Kidney (tissue), 14 donors: ENCODE measurements around the gene PCDHGA5. TPM values are rescaled to one million over a fixed set of nuclear protein-coding genes. Genes with fewer than 3 reads are reported as not detected.
A peak's percentile ranks its signal among the peaks of the same experiment; 100 is the strongest.
"Not testable (repeated sequence)": the region's sequence is repeated elsewhere in the genome, so short reads cannot be mapped to it uniquely, and the experiment has no call there.

Experiments
- DNase-seq, 5 donors: peaks; one replicate each; pipeline ENCODE4 v3.0.0-alpha.2; 2013 to 2020
- FAIRE-seq: peaks from 2 replicates; lab custom pipeline; 2012; peaks lifted over from hg19 to GRCh38; lab: Jason Lieb, UNC
- H3K27ac ChIP-seq, 2 donors: one replicate each; pipeline ENCODE4 v1.7.0; 2013; ENCODE audit warnings: low read depth in 2 of 2, low read length in 2 of 2, inconsistent platforms in 1 of 2
- H3K27me3 ChIP-seq: one replicate; pipeline ENCODE4 v1.7.1; 2013; ENCODE audit warnings: low read length, inconsistent platforms; ENCODE audit not compliant: control insufficient read depth, insufficient read depth
- H3K36me3 ChIP-seq, 3 donors: one replicate each; pipeline versions ENCODE4 v1.7.0 to v1.7.1; 2013; ENCODE audit warnings: low read length in 3 of 3, control low read depth in 1 of 3, inconsistent platforms in 1 of 3; ENCODE audit not compliant: insufficient read depth in 3 of 3, control insufficient read depth in 2 of 3
- H3K4me1 ChIP-seq, 3 donors: one replicate each; pipeline versions ENCODE4 v1.7.0 to v1.7.1; 2013; ENCODE audit warnings: low read length in 3 of 3, inconsistent platforms in 1 of 3, low read depth in 1 of 3; ENCODE audit not compliant: control insufficient read depth in 2 of 3, insufficient read depth in 2 of 3
- H3K4me3 ChIP-seq, 3 donors: one replicate each; pipeline versions ENCODE4 v1.7.0 to v1.8.1; 2013; ENCODE audit warnings: low read length in 3 of 3, control low read depth in 1 of 3, inconsistent platforms in 1 of 3
- H3K9ac ChIP-seq, 3 donors: one replicate each; pipeline versions ENCODE4 v1.7.0 to v1.7.1; 2013; ENCODE audit warnings: low read length in 3 of 3, control low read depth in 1 of 3, inconsistent platforms in 1 of 3
- H3K9me3 ChIP-seq, 3 donors: one replicate each; pipeline versions ENCODE4 v1.7.0 to v1.7.1; 2013; ENCODE audit warnings: low read length in 3 of 3, control low read depth in 1 of 3, inconsistent platforms in 1 of 3; ENCODE audit not compliant: control insufficient read depth in 2 of 3, insufficient read depth in 1 of 3
- CTCF ChIP-seq: IDR thresholded peaks from 3 replicates; pipeline ENCODE4 v1.5.1; 2012; ENCODE audit warnings: mild to moderate bottlenecking, moderate library complexity, borderline replicate concordance; ENCODE audit not compliant: insufficient read depth; ENCODE audit errors: extremely low read depth
- intact Hi-C: fragments of 100-400 bp; cut with DNase I; formaldehyde crosslinking; loops from one replicate; pipeline ENCODE4 v1.11.1; 2022
- polyA plus RNA-seq: library from polyadenylated mRNA; stranded (reverse); fragments of 350-450 nt; fragmentation: Illumina TruSeq; extraction: RNeasy Lipid Tissue Mini Kit (QIAGEN cat#74804); gene quantifications from one replicate; pipeline ENCODE4 v1.2.3, GENCODE V29; 2014; ENCODE audit warnings: low read depth, low replicate concordance; ENCODE audit not compliant: insufficient read depth
- total RNA-seq: library from RNA; stranded (reverse); fragmentation: NEBNext Ultra II Directional; extraction: Animal tissue kit (Norgen Biotek cat#: 25700); gene quantifications from one replicate; pipeline ENCODE4 v1.2.1, GENCODE V29; 2021
- donor health status: control.
- donor health status: control.
- donor health status: control.
- donor health status: control.
- donor health status: control.
- donor health status: DM: yes; HTN: yes; CAD: no.
- donor health status: Normal renal cell carcinoma (clear cell type).

The PCDHGA5 gene
- total and polyA plus RNA-seq, 2 donors from 2014 or later, result 2.8 TPM; not detected in 1

GRCh38 chr5:141387557-141388311 is 23.8 kb downstream of the PCDHGA5 start, which contains the start of gene PCDHGB4:
Gene PCDHGB4, plus strand, starts transcription at chr5:141387698. Its CDS starts 187 bp downstream, at chr5:141387885.
- DNase-seq, result peak in 3 of 5 donors; percentile 29 to 48 (median 33)
- intact Hi-C loops, H3K27me3 ChIP-seq: not testable (repeated sequence)

GRCh38 chr5:141388661-141389060 is 24.7 kb downstream of the PCDHGA5 start:
- Histone ChIP-seq H3K9ac (no peak overlapping the region), H3K27me3 (no peaks in the 10 kb centered on the region), H3K4me1 (no peaks in the 10 kb centered on the region), H3K27ac (no peak overlapping the region), H3K36me3 (no peaks in the 10 kb centered on the region), H3K9me3 (peaks cover 4 to 84% (median 19%) of the 10 kb centered on the region in 3 donors), H3K4me3 (peak overlapping the region in 2 of 3 donors; percentile 23 to 25)
- TF ChIP-seq CTCF, result no peak
- intact Hi-C loops, result no loop called here
- DNase-seq, result no peak
- no peak for FAIRE-seq

More at GRCh38 chr5:141387557-141388311, 23.8 kb downstream of the PCDHGA5 start, which contains the start of gene PCDHGB4:
- peak within 1 kb of the TSS in 2 of 3 donors; percentile 23 to 25 for H3K4me3 ChIP-seq
- H3K4me1 ChIP-seq, H3K9ac ChIP-seq, H3K27ac ChIP-seq, H3K36me3 ChIP-seq, FAIRE-seq: not testable (repeated sequence)
- peaks cover 4 to 85% (median 19%) of the 10 kb centered on the region in 3 donors for H3K9me3 ChIP-seq
- peak; percentile 28 for TF ChIP-seq CTCF

GRCh38 chr5:141389153-141390042 is 25.4 kb downstream of the PCDHGA5 start:
- no peak for FAIRE-seq
- H3K9me3 ChIP-seq, result peaks cover 6 to 86% (median 19%) of the 10 kb centered on the region in 3 donors
- H3K27ac ChIP-seq, result no peak overlapping the region
- no peak overlapping the region for H3K4me3 ChIP-seq
- intact Hi-C loops, result no loop called here
- no peaks in the 10 kb centered on the region for H3K36me3 ChIP-seq
- H3K27me3 ChIP-seq, result no peaks in the 10 kb centered on the region
- no peak for TF ChIP-seq CTCF
- no peak for DNase-seq
- H3K9ac ChIP-seq, result no peak overlapping the region
- H3K4me1 ChIP-seq, result no peaks in the 10 kb centered on the region
